Muscle layer of duodenum (tissue), 2 donors: Measurements from ENCODE around the gene RUFY3.
"Not testable (repeated sequence)": the region's sequence is repeated elsewhere in the genome, so short reads cannot be mapped to it uniquely, and the experiment has no call there.

Experiments used
- H3K27ac ChIP-seq: one replicate; pipeline ENCODE4 v1.7.0; 2013; ENCODE audit warnings: mild to moderate bottlenecking, low read length
- H3K27me3 ChIP-seq: one replicate; pipeline ENCODE4 v1.7.0; 2013; ENCODE audit warnings: low read depth, mild to moderate bottlenecking, control low read depth, low read length
- H3K36me3 ChIP-seq, 2 donors: one replicate each; pipeline ENCODE4 v1.7.0; 2013; ENCODE audit warnings: low read length in 2 of 2, control low read depth in 1 of 2, mild to moderate bottlenecking in 1 of 2; ENCODE audit not compliant: insufficient read depth in 2 of 2, control insufficient read depth in 1 of 2
- H3K4me1 ChIP-seq, 2 donors: one replicate each; pipeline ENCODE4 v1.7.0; 2013; ENCODE audit warnings: low read length in 2 of 2, mild to moderate bottlenecking in 2 of 2, control low read depth in 1 of 2, moderate library complexity in 1 of 2; ENCODE audit not compliant: insufficient read depth in 2 of 2, control insufficient read depth in 1 of 2
- H3K4me3 ChIP-seq, 2 donors: one replicate each; pipeline ENCODE4 v1.7.0; 2013; ENCODE audit warnings: low read length in 2 of 2, low read depth in 1 of 2, mild to moderate bottlenecking in 1 of 2
- H3K9me3 ChIP-seq, 2 donors: one replicate each; pipeline ENCODE4 v1.7.0; 2013; ENCODE audit warnings: low read length in 2 of 2, control low read depth in 1 of 2, mild to moderate bottlenecking in 1 of 2; ENCODE audit not compliant: control insufficient read depth in 1 of 2
- donor health status: healthy.

Gene RUFY3

GRCh38 chr4:70691661-70692060 is 30.1 kb upstream of the RUFY3 start:
- H3K4me1 ChIP-seq: peaks cover 4 to 23% of the 10 kb centered on the region in 2 donors
- H3K9me3 ChIP-seq: no peaks in the 10 kb centered on the region
- H3K4me3 ChIP-seq: no peak overlapping the region
- no peak overlapping the region for H3K27ac ChIP-seq
- no peaks in the 10 kb centered on the region for H3K36me3 ChIP-seq
- H3K27me3 ChIP-seq: no peaks in the 10 kb centered on the region

DNA sequence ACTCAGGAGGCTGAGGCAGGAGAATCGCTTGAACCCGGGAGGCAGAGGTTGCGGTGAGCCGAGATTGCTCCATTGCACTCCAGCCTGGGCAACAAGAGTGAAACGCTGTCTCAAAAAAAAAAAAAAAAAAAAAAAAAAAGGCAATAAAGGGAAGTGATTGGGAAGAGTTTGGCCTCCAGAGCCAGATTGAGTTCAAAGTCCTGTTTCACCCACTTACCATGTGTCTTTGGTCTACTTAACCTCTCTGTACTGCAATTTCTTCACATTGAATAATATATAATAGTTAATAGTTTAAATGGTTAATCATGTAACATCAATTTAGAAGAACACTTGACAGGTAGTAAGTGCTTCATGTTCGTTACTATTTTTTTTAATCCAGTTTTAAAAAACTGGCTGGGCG is 27.1 kb upstream of the RUFY3 start:
- peaks cover 4 to 15% of the 10 kb centered on the region in 2 donors for H3K4me1 ChIP-seq
- H3K36me3 ChIP-seq, H3K9me3 ChIP-seq, H3K27me3 ChIP-seq, H3K4me3 ChIP-seq, H3K27ac ChIP-seq: not testable (repeated sequence)

- H3K9me3 ChIP-seq, H3K27me3 ChIP-seq, H3K4me1 ChIP-seq, H3K27ac ChIP-seq, H3K36me3 ChIP-seq, H3K4me3 ChIP-seq: not testable (repeated sequence)
These were observed 23.3 kb upstream of the RUFY3 start for GRCh38 chr4:70698435-70698834.

DNA sequence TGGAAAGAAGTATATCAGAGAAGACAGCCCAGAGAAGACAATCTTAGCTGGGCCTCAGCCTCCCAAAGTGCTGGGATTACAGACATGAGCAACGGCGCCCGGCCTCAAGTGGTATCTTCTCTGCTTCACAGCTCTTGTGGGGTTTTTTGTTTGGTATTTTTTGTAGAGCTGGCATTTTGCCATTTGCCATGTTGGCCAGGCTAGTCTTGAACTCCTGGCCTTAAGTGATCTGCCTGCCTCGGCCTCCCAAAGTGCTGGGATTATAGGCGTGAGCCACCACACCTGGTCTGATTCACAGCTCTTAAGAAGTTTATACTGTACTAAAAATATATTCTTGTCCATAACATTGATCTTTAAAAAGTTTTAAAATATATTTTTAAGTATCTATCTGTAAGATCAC is 21.1 kb upstream of the RUFY3 start:
- Histone ChIP-seq H3K27me3 (no peaks in the 10 kb centered on the region), H3K27ac (no peak overlapping the region), H3K36me3 (no peaks in the 10 kb centered on the region), H3K4me1 (peaks cover 0 to under 1% of the 10 kb centered on the region in 2 donors), H3K9me3 (no peaks in the 10 kb centered on the region), H3K4me3 (no peak overlapping the region)

DNA sequence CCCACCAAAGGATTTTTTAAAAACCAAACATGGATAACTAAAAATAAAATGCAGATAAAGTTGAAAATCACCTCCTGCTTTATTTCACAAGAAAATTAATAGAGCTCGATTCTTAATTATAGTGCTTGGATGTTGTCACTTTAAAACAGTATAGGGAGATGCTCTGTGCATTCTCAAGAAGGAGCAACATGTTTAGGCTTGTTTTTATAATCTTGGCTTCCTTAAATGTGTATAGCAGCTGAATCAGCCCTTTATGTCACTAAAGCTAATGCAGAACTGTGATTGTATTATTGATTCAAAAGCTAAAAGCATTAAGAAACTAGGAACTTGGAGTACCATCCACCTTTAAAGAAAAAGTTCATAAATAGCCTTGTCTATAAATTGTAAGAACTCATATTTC is 20.5 kb upstream of the RUFY3 start:
- Histone ChIP-seq H3K27ac (no peak overlapping the region), H3K4me1 (peaks cover 0 to 6% of the 10 kb centered on the region in 2 donors), H3K36me3 (no peaks in the 10 kb centered on the region), H3K4me3 (no peak overlapping the region), H3K27me3 (no peaks in the 10 kb centered on the region), H3K9me3 (no peaks in the 10 kb centered on the region)

DNA sequence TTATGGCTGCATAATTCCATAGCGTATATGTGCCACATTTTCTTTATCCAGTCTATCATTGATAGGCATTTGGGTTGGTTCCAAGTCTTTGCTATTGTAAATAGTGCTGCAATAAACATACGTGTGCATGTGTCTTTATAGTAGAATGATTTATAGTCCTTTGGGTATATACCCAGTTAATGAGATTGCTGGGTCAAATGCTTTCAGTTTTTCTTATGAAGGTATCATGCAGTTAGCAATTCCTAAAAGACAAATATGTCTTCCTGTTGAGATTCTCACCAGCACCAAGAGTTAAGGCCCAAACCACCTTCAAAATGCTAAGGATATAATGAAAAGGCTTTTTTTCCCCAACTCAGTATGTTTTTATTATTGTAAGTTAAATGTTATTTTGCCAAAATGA is 19.2 kb upstream of the RUFY3 start:
- H3K9me3 ChIP-seq, H3K27me3 ChIP-seq, H3K4me3 ChIP-seq, H3K36me3 ChIP-seq, H3K27ac ChIP-seq: not testable (repeated sequence)
- H3K4me1 ChIP-seq: peaks cover 6 to 11% of the 10 kb centered on the region in 2 donors

- no peaks in the 10 kb centered on the region for H3K9me3 ChIP-seq
- no peaks in the 10 kb centered on the region for H3K27me3 ChIP-seq
- H3K4me3 ChIP-seq: peak overlapping the region; percentile 62 to 83
- no peaks in the 10 kb centered on the region for H3K36me3 ChIP-seq
- H3K4me1 ChIP-seq: peaks cover 6 to 11% of the 10 kb centered on the region in 2 donors
- H3K27ac ChIP-seq: peak overlapping the region; percentile 89
These were observed 18.0 kb upstream of the RUFY3 start for GRCh38 chr4:70703619-70704214.

GRCh38 chr4:70704215-70704930 is 17.4 kb upstream of the RUFY3 start:
- Histone ChIP-seq H3K4me3 (peak overlapping the region; percentile 62 to 83), H3K27me3 (no peaks in the 10 kb centered on the region), H3K9me3 (no peaks in the 10 kb centered on the region), H3K36me3 (no peaks in the 10 kb centered on the region), H3K4me1 (peaks cover 6 to 11% of the 10 kb centered on the region in 2 donors), H3K27ac (peak overlapping the region; percentile 89)

- H3K27me3 ChIP-seq: no peaks in the 10 kb centered on the region
- no peak overlapping the region for H3K27ac ChIP-seq
- peaks cover 7 to 11% of the 10 kb centered on the region in 2 donors for H3K4me1 ChIP-seq
These were observed 16.9 kb upstream of the RUFY3 start for GRCh38 chr4:70704931-70705182.

DNA sequence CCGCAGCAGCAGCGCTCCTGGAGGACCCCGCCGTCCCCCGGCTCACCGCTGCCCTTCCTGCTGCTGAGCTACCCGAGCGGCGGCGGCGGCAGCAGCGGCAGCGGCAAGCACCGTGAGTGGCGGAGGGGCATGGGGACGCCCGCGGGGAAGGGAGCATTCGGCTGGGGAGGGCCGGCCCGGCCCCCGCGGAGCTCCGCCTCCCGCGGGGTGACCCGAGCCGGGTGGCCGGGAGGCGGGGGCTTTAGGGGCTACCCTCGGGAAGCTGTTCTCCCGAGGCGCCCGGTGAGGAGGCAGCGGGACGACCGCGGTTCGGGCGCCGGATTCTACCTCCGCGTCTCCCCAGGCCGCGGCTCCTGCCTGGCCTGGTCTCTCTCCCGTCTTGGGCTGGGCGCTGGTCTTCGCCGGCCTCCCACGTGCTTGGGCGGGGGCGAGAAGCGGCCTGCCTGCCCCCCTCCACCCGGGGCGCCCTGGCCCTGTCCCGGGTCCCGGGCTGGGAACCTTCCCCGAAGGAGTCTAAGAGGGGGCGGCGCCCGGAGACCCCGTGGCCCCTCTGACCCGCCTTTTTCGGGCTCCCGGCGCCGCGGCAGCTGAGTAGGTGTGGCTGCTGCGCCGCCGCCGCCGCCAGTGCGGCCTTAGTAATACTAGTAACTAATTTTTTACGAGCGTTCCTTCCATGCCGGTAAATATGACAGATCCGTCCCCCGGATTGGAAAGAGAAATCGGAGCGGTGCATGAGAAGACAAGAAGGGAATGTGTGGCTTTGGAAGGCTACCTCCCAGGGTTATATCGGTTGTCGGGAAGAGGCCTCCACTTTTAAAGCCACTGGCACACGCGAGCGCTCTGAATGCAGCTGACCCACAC is 16.4 kb upstream of the RUFY3 start:
- Histone ChIP-seq H3K36me3 (no peaks in the 10 kb centered on the region), H3K27ac (peak overlapping the region; percentile 90), H3K4me1 (peaks cover 8 to 11% of the 10 kb centered on the region in 2 donors), H3K4me3 (peak overlapping the region; percentile 83 to 85), H3K27me3 (no peaks in the 10 kb centered on the region), H3K9me3 (no peaks in the 10 kb centered on the region)

More at GRCh38 chr4:70704931-70705182, 16.9 kb upstream of the RUFY3 start:
- H3K9me3 ChIP-seq: no peaks in the 10 kb centered on the region
- no peaks in the 10 kb centered on the region for H3K36me3 ChIP-seq
- peak overlapping the region; percentile 83 to 85 for H3K4me3 ChIP-seq

DNA sequence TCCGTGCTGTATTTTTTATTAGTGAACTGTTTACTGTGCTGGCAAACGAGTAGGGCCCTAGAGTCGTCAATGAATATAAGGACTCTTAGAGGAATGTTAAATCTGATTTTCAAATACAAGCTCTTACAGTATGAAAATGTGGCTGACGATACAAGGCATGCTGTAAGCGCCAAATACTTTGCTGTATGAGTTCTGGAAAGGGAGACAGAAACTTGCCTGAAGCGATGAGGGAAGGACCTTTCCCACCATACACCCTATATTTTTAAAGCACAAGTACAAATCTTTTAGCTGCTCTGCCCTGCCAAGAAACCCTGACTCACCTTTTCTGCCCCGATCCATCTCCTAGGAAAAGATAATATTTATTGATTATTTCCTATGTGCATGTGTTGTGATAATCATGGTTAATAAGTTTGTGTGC is 15.7 kb upstream of the RUFY3 start:
- Histone ChIP-seq H3K36me3 (no peaks in the 10 kb centered on the region), H3K27ac (peak overlapping the region; percentile 90), H3K4me3 (peak overlapping the region; percentile 83 to 85), H3K4me1 (peaks cover 8 to 11% of the 10 kb centered on the region in 2 donors), H3K9me3 (no peaks in the 10 kb centered on the region), H3K27me3 (no peaks in the 10 kb centered on the region)
